H1 (cell line): ENCODE data around the gene CHTF8. TPM values are rescaled to one million over a fixed set of nuclear protein-coding genes. Genes with fewer than 3 reads are reported as not detected.

Experiments
- EGR1 ChIP-seq: IDR thresholded peaks from 2 replicates; pipeline ENCODE4 v1.6.1; 2011; ENCODE audit warnings: low read depth, low read length, borderline replicate concordance
- SIN3A ChIP-seq, 2 experiments: IDR thresholded peaks in 1 of 2; conservative IDR thresholded peaks in 1 of 2; 2 replicates each; pipeline ENCODE4 v1.6.1; 2011 to 2012; ENCODE audit warnings: low read length in 2 of 2, improper control_type of control experiment in 1 of 2, low read depth in 1 of 2, mild to moderate bottlenecking in 1 of 2
- polyA plus RNA-seq, 7 experiments: library from polyadenylated mRNA; depleted of rRNA in 3 of 7; stranded (reverse) in 5 of 7; unstranded in 2 of 7; fragments of >200 nt in 5 of 7; fragments of 200-250 nt in 2 of 7; gene quantifications; 1 replicate in 5 of 7; 2 replicates in 1 of 7; 4 replicates in 1 of 7; pipeline versions ENCODE4 v1.2.1 to v1.2.3, GENCODE V29; 2011 to 2013; ENCODE audit warnings: missing spikeins in 2 of 7, mixed read lengths in 2 of 7
- total RNA-seq: library from RNA; stranded (reverse); fragmentation: NEBNext Ultra II Directional; extraction: Animal tissue kit (Norgen Biotek cat#: 25700); gene quantifications from 2 replicates; pipeline ENCODE4 v1.2.1, GENCODE V29; 2021

CHTF8 gene
- total and polyA plus RNA-seq, 2 of the 8 experiments (the other 6 are each of a cell fraction or from before 2014, with no cell fraction given), result 114 to 138 TPM

DNA sequence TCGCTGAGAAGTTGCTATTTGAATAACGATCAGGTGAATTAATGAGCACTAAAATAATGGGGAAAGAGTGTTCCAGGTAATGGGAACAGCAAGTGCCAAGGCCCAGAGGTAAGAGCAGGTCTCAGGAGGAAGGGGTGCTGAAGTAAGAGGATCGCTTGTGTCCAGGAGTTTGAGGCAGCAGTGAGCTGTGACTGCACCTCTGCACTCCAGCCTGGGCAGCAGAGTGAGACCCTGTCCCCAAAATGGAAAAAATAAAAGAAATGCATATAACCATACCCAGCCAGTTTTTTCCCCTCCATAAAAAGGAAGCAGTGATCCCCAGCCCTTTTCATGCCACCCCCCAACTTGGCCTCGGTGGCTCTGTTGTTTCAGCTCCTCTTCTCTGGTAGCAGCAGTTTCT is 43.7 kb downstream of the CHTF8 start (continued):
- no peak for TF ChIP-seq EGR1
- TF ChIP-seq SIN3A (conservative IDR thresholded peaks at IDR 0.05 in 1 of 2, IDR thresholded peaks at IDR 0.05 in 1 of 2; ENCODE audit: low read depth in 1 of 2, low read length in 2 of 2), result no peak
